ENCODE data around the gene BTBD3. TPM values are rescaled to one million over a fixed set of nuclear protein-coding genes. Genes with fewer than 3 reads are reported as not detected.

The BTBD3 gene
- total and polyA plus RNA-seq, 2 donors (not counting 3 experiments of a cell fraction or from before 2014, with no cell fraction given) = 18.6 to 29.3 TPM

- DNase-seq (ENCODE audit: low read depth, low spot score) (no peak), FAIRE-seq (no peak)
- intact Hi-C loops (cut with micrococcal nuclease) = no loop called here
- Histone ChIP-seq H4K20me1 (replicated peaks; ENCODE audit: control insufficient read depth, extremely low read depth, insufficient read depth, low read length) (no peaks in the 10 kb centered on the region), H3K9ac (replicated peaks; ENCODE audit: extremely low read depth, insufficient read depth, low read length) (no peak overlapping the region), H3K27me3 (ENCODE audit: control insufficient read depth in 2 of 2, insufficient read depth in 2 of 2, low read length in 2 of 2) (peaks cover 0 to 13% of the 10 kb centered on the region in 2 experiments), H3K36me3 (ENCODE audit: control insufficient read depth in 2 of 2, extremely low read depth in 1 of 2, insufficient read depth in 2 of 2, low read length in 2 of 2) (no peaks in the 10 kb centered on the region), H3K9me1 (replicated peaks; ENCODE audit: control insufficient read depth, extremely low read depth, insufficient read depth, low read length) (no peaks in the 10 kb centered on the region), H3K4me2 (ENCODE audit: insufficient read depth, low read length) (no peak overlapping the region), H3K4me1 (ENCODE audit: control insufficient read depth, extremely low read depth, insufficient read depth, low read length) (peaks cover 14% of the 10 kb centered on the region), H3K27ac (ENCODE audit: insufficient read depth, low read depth, low read length) (no peak overlapping the region), H3K4me3 (replicated peaks in 1 of 3; ENCODE audit: insufficient read depth in 1 of 3, low read depth in 1 of 3, low read length in 3 of 3) (no peak overlapping the region), H3K9me3 (replicated peaks; ENCODE audit: control insufficient read depth, insufficient read depth, low read length) (no peaks in the 10 kb centered on the region), H3K79me2 (ENCODE audit: control insufficient read depth, insufficient read depth, low read length) (peaks cover 21% of the 10 kb centered on the region), H2AFZ (ENCODE audit: low read depth, low read length) (no peak overlapping the region)
- dilution Hi-C loops (cut with MboI; ENCODE audit: extremely low pct_ligation_motif_present, low sequenced_read_pairs) = no loop called here
- TF ChIP-seq CTCF (IDR thresholded peaks at IDR 0.05; ENCODE audit: extremely low read depth in 1 of 2, insufficient read depth in 1 of 2, low read depth in 1 of 2, low read length in 2 of 2) (no peak), MYC (IDR thresholded peaks at IDR 0.05; ENCODE audit: low read depth, low read length) (no peak), MAX (IDR thresholded peaks at IDR 0.05; ENCODE audit: insufficient read depth, insufficient read length) (no peak), POLR2A (IDR thresholded peaks at IDR 0.05; ENCODE audit: low read depth, low read length) (no peak), GATA2 (IDR thresholded peaks at IDR 0.05; ENCODE audit: insufficient read depth, insufficient read length, low read depth, low read length) (no peak), EZH2 (IDR thresholded peaks at IDR 0.05; ENCODE audit: borderline replicate concordance, low read depth, low read length, severe bottlenecking) (no peak), JUN (IDR thresholded peaks at IDR 0.05; ENCODE audit: borderline replicate concordance, insufficient read depth, insufficient read length, low read depth) (no peak), POLR2AphosphoS5 (IDR thresholded peaks at IDR 0.05; ENCODE audit: insufficient read depth, low read depth, low read length) (no peak), FOS (IDR thresholded peaks at IDR 0.05; ENCODE audit: borderline replicate concordance, insufficient read depth, low read length) (no peak)
- ChIA-PET POLR2A (no interaction called here), CTCF (no interaction called here)
- BruUV-seq (replicated peaks) = no TSS peak
Measured at GRCh38 chr20:11888648-11889047, 29.0 kb upstream of the BTBD3 start.

Data from endothelial cell of umbilical vein (primary cell).